ENCODE data around the gene CEP57L1. TPM values are rescaled to one million over a fixed set of nuclear protein-coding genes. Genes with fewer than 3 reads are reported as not detected.

CEP57L1 gene
- 6.3 to 10.9 TPM (median 9.1 TPM) in 5 replicates for total RNA-seq (2022; extraction: Qiagen RNA extraction; ENCODE audit: low read depth)

DNA sequence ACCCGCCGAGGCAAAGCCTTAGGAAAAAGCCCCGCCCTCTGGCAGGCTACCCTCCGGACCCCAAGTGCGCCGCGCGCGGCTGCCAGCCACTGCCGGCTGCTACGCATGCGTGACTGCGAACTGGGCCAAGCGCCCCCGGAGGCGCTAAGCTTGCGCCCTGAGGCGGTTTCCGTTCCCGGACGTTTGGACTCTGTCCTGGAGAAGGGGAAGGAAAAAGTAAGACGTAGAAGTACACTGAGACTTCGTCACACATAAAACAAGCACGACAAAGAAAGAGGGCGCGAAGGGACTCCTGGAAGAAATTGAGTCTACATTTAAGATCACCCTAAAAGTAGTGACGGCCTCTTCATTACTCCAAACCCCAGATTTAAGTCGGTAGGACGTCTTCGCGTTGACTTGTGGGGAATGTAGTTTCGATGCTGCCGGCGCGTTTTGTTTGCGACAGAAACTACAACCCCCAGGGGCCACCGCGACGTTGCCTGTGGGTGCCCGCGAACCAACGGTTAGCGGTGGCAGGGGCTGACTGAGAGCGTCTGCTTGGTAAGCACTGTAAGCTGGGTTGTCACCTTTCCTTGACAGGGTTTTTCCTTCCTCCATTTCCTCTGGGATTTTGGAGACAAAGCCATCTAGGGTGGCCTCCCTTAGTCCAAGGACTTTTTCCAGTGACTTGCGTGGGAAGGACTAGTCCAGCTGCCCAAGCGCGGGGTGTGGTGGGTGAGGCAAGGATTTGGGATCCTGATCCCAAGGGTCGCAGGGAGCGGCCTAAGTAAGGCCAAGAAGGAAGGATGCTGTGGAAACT is at the start of gene CEP57L1:
TSS of gene CEP57L1 (plus strand) at position 472 of the 799 bp plus-strand sequence. CDS start 49,715 bp downstream, outside the sequence.

DNA sequence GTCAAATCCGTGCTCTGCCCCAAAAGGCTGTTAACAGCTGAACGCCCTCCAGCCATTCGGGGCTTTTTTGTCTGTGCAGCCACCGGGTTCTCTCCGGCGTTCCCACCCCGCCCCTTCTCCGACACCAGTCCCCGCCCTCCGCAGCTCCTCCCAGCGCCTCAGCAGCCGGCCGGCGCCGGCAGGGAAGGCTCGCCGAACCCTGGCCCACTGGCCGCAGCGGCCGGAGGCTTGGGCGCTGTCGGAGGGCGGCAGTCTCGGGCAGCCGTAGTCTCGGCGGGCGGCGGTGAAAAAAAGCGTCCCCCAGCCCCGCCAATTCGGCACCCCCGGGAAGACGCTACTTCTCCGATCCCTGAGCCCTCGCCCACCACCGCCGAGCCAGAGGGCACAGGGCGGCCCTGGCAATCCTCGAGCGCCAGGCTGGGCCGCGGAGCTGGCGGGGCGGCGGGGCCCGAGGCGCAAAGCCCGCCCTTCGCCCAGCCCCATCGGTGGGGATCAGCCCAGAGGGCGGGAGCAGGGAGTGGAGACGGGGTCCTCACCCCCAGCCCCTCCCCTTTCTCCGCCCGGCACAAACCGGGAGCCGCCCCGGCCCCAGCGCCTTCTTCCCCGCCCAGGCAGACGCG is 781 bp upstream of the CEP57L1 start, which contains the start of gene SESN1:
TSS of gene SESN1 (minus strand) at position 431 of the 620 bp plus-strand sequence. CDS start 773 bp downstream, outside the sequence.

Other genes with a start within 250 kb of the CEP57L1 start
- gene ARMC2, start 247.1 kb upstream of the CEP57L1 start, total RNA-seq (2022; extraction: Qiagen RNA extraction; ENCODE audit: low read depth), result 1.3 to 2.5 TPM (median 1.9 TPM) in 5 replicates
- 8.2 to 11.0 TPM (median 10.0 TPM) in 5 replicates for gene SESN1, start 661 bp upstream of the CEP57L1 start, total RNA-seq (2022; extraction: Qiagen RNA extraction; ENCODE audit: low read depth)

Data from A549 treated with GW870086 at 1 μM for 4 hours (cell line).